Liver (tissue), 9 donors: ENCODE results near the gene STIM1. TPM values are rescaled to one million over a fixed set of nuclear protein-coding genes. Genes with fewer than 3 reads are reported as not detected.

Experiments
- DNase-seq: peaks from one replicate; pipeline ENCODE4 v3.0.0-alpha.2; 2017; ENCODE audit warnings: low spot score
- H3K27ac ChIP-seq, 2 donors: one replicate each; pipeline ENCODE4 v1.7.0; 2013; ENCODE audit warnings: inconsistent platforms in 2 of 2, low read length in 2 of 2, control low read depth in 1 of 2, low read depth in 1 of 2, mild to moderate bottlenecking in 1 of 2
- H3K27me3 ChIP-seq, 4 donors: one replicate each; pipeline versions ENCODE4 v1.6.1 to v1.7.0; 2013; ENCODE audit warnings: low read length in 3 of 4, inconsistent platforms in 1 of 4, mild to moderate bottlenecking in 1 of 4, moderate library complexity in 1 of 4; ENCODE audit not compliant: control insufficient read depth in 4 of 4, insufficient read depth in 4 of 4
- H3K36me3 ChIP-seq, 4 donors: one replicate each; pipeline versions ENCODE4 v1.6.1 to v1.7.0; 2013; ENCODE audit warnings: low read length in 3 of 4, mild to moderate bottlenecking in 3 of 4, low read depth in 1 of 4, moderate library complexity in 1 of 4; ENCODE audit not compliant: control insufficient read depth in 4 of 4, insufficient read depth in 3 of 4
- H3K4me1 ChIP-seq, 4 donors: one replicate each; pipeline versions ENCODE4 v1.6.1 to v1.7.0; 2013; ENCODE audit warnings: low read length in 3 of 4, mild to moderate bottlenecking in 3 of 4, moderate library complexity in 1 of 4; ENCODE audit not compliant: control insufficient read depth in 4 of 4, insufficient read depth in 4 of 4
- H3K4me3 ChIP-seq, 3 donors: one replicate each; pipeline versions ENCODE4 v1.6.1 to v1.7.0; 2013; ENCODE audit warnings: low read length in 3 of 3, control low read depth in 1 of 3, low read depth in 1 of 3, mild to moderate bottlenecking in 1 of 3
- H3K9ac ChIP-seq, 2 donors: one replicate each; pipeline ENCODE4 v1.7.0; 2013; ENCODE audit warnings: low read length in 2 of 2, mild to moderate bottlenecking in 2 of 2, moderate library complexity in 2 of 2, control low read depth in 1 of 2, low read depth in 1 of 2
- H3K9me3 ChIP-seq, 4 donors: one replicate each; pipeline versions ENCODE4 v1.6.1 to v1.7.0; 2013; ENCODE audit warnings: low read length in 3 of 4; ENCODE audit not compliant: control insufficient read depth in 4 of 4
- ATF3 ChIP-seq: IDR thresholded peaks from 2 replicates; pipeline ENCODE4 v1.6.1; 2016; ENCODE audit warnings: antibody characterized with exemption
- EGR1 ChIP-seq, 2 donors: IDR thresholded peaks; 2 replicates each; pipeline ENCODE4 v1.6.1; 2016 to 2018; ENCODE audit warnings: antibody characterized with exemption in 2 of 2, low read depth in 2 of 2
- GABPA ChIP-seq, 2 donors: IDR thresholded peaks in 1 of 2; conservative IDR thresholded peaks in 1 of 2; 2 replicates each; pipeline ENCODE4 v1.6.1; 2016; ENCODE audit warnings: antibody characterized with exemption in 2 of 2, mild to moderate bottlenecking in 1 of 2, moderate library complexity in 1 of 2
- HNF4G ChIP-seq: IDR thresholded peaks from 2 replicates; pipeline ENCODE4 v1.6.1; 2016; ENCODE audit warnings: antibody characterized with exemption
- JUND ChIP-seq, 2 donors: IDR thresholded peaks; 2 replicates each; pipeline ENCODE4 v1.6.1; 2016; ENCODE audit warnings: antibody characterized with exemption in 2 of 2
- NR2F2 ChIP-seq: IDR thresholded peaks from 2 replicates; pipeline ENCODE4 v1.6.1; 2016; ENCODE audit warnings: antibody characterized with exemption
- RAD21 ChIP-seq, 2 donors: IDR thresholded peaks; 2 replicates each; pipeline ENCODE4 v1.6.1; 2016; ENCODE audit warnings: antibody characterized with exemption in 2 of 2, mild to moderate bottlenecking in 2 of 2
- REST ChIP-seq: IDR thresholded peaks from 2 replicates; pipeline ENCODE4 v1.6.1; 2016; ENCODE audit warnings: antibody characterized with exemption, mild to moderate bottlenecking
- RXRA ChIP-seq, 2 donors: IDR thresholded peaks; 2 replicates each; pipeline ENCODE4 v1.6.1; 2017 to 2018; ENCODE audit warnings: antibody characterized with exemption in 2 of 2, mild to moderate bottlenecking in 1 of 2
- TAF1 ChIP-seq: conservative IDR thresholded peaks from 2 replicates; pipeline ENCODE4 v1.6.1; 2016; ENCODE audit warnings: antibody characterized with exemption, mild to moderate bottlenecking
- YY1 ChIP-seq: IDR thresholded peaks from 2 replicates; pipeline ENCODE4 v1.6.1; 2016; ENCODE audit warnings: antibody characterized with exemption, mild to moderate bottlenecking
- ZBTB33 ChIP-seq: IDR thresholded peaks from 2 replicates; pipeline ENCODE4 v1.6.1; 2016; ENCODE audit warnings: antibody characterized with exemption
- WGBS: extraction: QIAGEN DNeasy Blood & Tissue Kit; methylation state at CpG from one replicate; pipeline ENCODE4 v1.1.7; 2013; 5-methylcytosine and 5-hydroxymethylcytosine counted together
- polyA plus RNA-seq, 2 donors: library from polyadenylated mRNA; stranded (reverse) in 1 of 2; unstranded in 1 of 2; fragments of 200-250 nt in 1 of 2; fragments of >200 nt in 1 of 2; fragmentation: Nextera tagmentation in 1 of 2; extraction: Ambion mirVana in 1 of 2; gene quantifications; one replicate each; pipeline versions ENCODE4 v1.2.1 to v1.2.3, GENCODE V29; 2013 to 2015
- total RNA-seq, 2 donors: library from RNA; depleted of rRNA; stranded (reverse); fragments of >200 nt; gene quantifications; one replicate each; pipeline ENCODE4 v1.2.3, GENCODE V29; 2014
- donor health status: healthy.
- donor health status: healthy.
- donor health status: healthy.
- donor health status: healthy.
- donor health status: healthy.

STIM1 gene
- total and polyA plus RNA-seq, 4 donors: 19.7 to 42.9 (median 25.1) TPM

- Histone ChIP-seq H3K4me3 (no peak overlapping the region), H3K27me3 (no peaks in the 10 kb centered on the region), H3K27ac (no peak overlapping the region), H3K36me3 (peaks cover 1 to 24% (median 15%) of the 10 kb centered on the region in 4 donors), H3K9me3 (no peaks in the 10 kb centered on the region), H3K4me1 (peaks cover 0 to 4% (median 0%) of the 10 kb centered on the region in 4 donors), H3K9ac (no peak overlapping the region)
- 57% methylated on average over 4 of the region's 4 CpGs for WGBS
- DNase-seq: no peak
- TF ChIP-seq TAF1: no peak
- no peak for TF ChIP-seq YY1
- no peak for TF ChIP-seq RXRA (IDR thresholded peaks at IDR 0.05)
- peak; percentile 59 for TF ChIP-seq NR2F2
- TF ChIP-seq EGR1 (IDR thresholded peaks at IDR 0.05; ENCODE audit: low read depth in 2 of 2): no peak
- no peak for TF ChIP-seq JUND (IDR thresholded peaks at IDR 0.05)
- TF ChIP-seq ZBTB33: no peak
- TF ChIP-seq HNF4G: no peak
- TF ChIP-seq REST: no peak
- TF ChIP-seq RAD21 (IDR thresholded peaks at IDR 0.05): peak in 1 of 2 donors; percentile 32
- TF ChIP-seq GABPA (IDR thresholded peaks at IDR 0.05 in 1 of 2, conservative IDR thresholded peaks at IDR 0.05 in 1 of 2): no peak
These were observed 204.9 kb downstream of the STIM1 start for GRCh38 chr11:4060182-4060923.

- Histone ChIP-seq H3K9me3 (no peaks in the 10 kb centered on the region), H3K9ac (no peak overlapping the region), H3K27me3 (no peaks in the 10 kb centered on the region), H3K4me1 (peaks cover 0 to 4% (median 0%) of the 10 kb centered on the region in 4 donors), H3K27ac (no peak overlapping the region), H3K4me3 (no peak overlapping the region), H3K36me3 (peaks cover 1 to 16% (median 13%) of the 10 kb centered on the region in 4 donors)
- no peak for DNase-seq
- 98% methylated on average over 1 of the region's 1 CpG for WGBS
- TF ChIP-seq YY1 (no peak), ATF3 (no peak), NR2F2 (no peak)
These were observed 206.2 kb downstream of the STIM1 start for GRCh38 chr11:4061700-4062099.
